NT2/D1 (cell line): ENCODE results near the gene FHDC1.

Source experiments
- DNase-seq: peaks from one replicate; pipeline ENCODE4 v3.0.0-alpha.2; 2011; ENCODE audit warnings: low read depth, low spot score
- H3K27me3 ChIP-seq: 2 replicates; pipeline ENCODE4 v1.6.0; 2011; ENCODE audit warnings: mild to moderate bottlenecking; ENCODE audit not compliant: insufficient read length, insufficient read depth
- H3K36me3 ChIP-seq: 2 replicates; pipeline ENCODE4 v1.6.1; 2011; ENCODE audit warnings: mild to moderate bottlenecking, low read length, mixed read lengths; ENCODE audit not compliant: insufficient read depth, insufficient read length
- H3K4me1 ChIP-seq: 2 replicates; pipeline ENCODE4 v1.5.1; 2011; ENCODE audit not compliant: insufficient read depth, insufficient read length
- H3K4me3 ChIP-seq: 2 replicates; pipeline ENCODE4 v1.5.1; 2011; ENCODE audit warnings: low read depth; ENCODE audit not compliant: insufficient read length
- H3K9ac ChIP-seq: 2 replicates; pipeline ENCODE4 v1.6.0; 2011; ENCODE audit warnings: low read depth; ENCODE audit not compliant: insufficient read length
- H3K9me3 ChIP-seq: 2 replicates; pipeline ENCODE4 v1.5.1; 2011; ENCODE audit warnings: mild to moderate bottlenecking, low read length; ENCODE audit not compliant: insufficient read depth
- SUZ12 ChIP-seq: IDR thresholded peaks from 2 replicates; pipeline ENCODE4 v1.6.1; 2011; ENCODE audit not compliant: insufficient read length, insufficient read depth; ENCODE audit errors: extremely low read depth
- YY1 ChIP-seq: IDR thresholded peaks from 2 replicates; pipeline ENCODE4 v1.6.1; 2011; ENCODE audit not compliant: insufficient read length, insufficient read depth
- ZNF274 ChIP-seq: IDR thresholded peaks from 2 replicates; pipeline ENCODE4 v1.6.1; 2011; ENCODE audit warnings: mild to moderate bottlenecking, low read depth, low read length

FHDC1 gene

GRCh38 chr4:153021276-153021675, 85.2 kb downstream of the FHDC1 start:
- Histone ChIP-seq H3K9ac (no peak overlapping the region), H3K4me1 (peaks cover 6% of the 10 kb centered on the region), H3K9me3 (0 out of 2 replicates have a peak, but pooled peaks cover 7% of the 10 kb centered on the region), H3K4me3 (no peak overlapping the region), H3K36me3 (no peaks in the 10 kb centered on the region), H3K27me3 (peaks cover 3% of the 10 kb centered on the region)
- no peak for TF ChIP-seq SUZ12
- DNase-seq, result no peak

GRCh38 chr4:153022241-153022715, 86.2 kb downstream of the FHDC1 start:
- Histone ChIP-seq H3K27me3 (peaks cover 10% of the 10 kb centered on the region), H3K36me3 (no peaks in the 10 kb centered on the region), H3K4me3 (no peak overlapping the region), H3K4me1 (peaks cover 6% of the 10 kb centered on the region), H3K9ac (no peak overlapping the region), H3K9me3 (peaks cover 10% of the 10 kb centered on the region; the same call in 1 of the 2 replicates)
- TF ChIP-seq SUZ12, result no peak
- TF ChIP-seq ZNF274, result no peak
- TF ChIP-seq YY1, result no peak
- no peak for DNase-seq

GRCh38 chr4:153023139-153023538, 87.0 kb downstream of the FHDC1 start:
- H3K9ac ChIP-seq, result no peak overlapping the region
- no peak for DNase-seq

GRCh38 chr4:153023692-153024394, 87.7 kb downstream of the FHDC1 start:
- no peak for DNase-seq
- H3K9ac ChIP-seq, result no peak overlapping the region
- peaks cover 7% of the 10 kb centered on the region; the same call in 1 of the 2 replicates for H3K9me3 ChIP-seq
- peaks cover 19% of the 10 kb centered on the region for H3K27me3 ChIP-seq
- H3K4me3 ChIP-seq, result no peak overlapping the region
- H3K36me3 ChIP-seq, result no peaks in the 10 kb centered on the region
- H3K4me1 ChIP-seq, result peaks cover 6% of the 10 kb centered on the region
- TF ChIP-seq ZNF274, result no peak
- no peak for TF ChIP-seq SUZ12
- TF ChIP-seq YY1, result no peak

More at GRCh38 chr4:153023139-153023538, 87.0 kb downstream of the FHDC1 start:
- TF ChIP-seq SUZ12 (no peak), ZNF274 (no peak), YY1 (no peak)
- Histone ChIP-seq H3K36me3 (no peaks in the 10 kb centered on the region), H3K4me1 (peaks cover 6% of the 10 kb centered on the region), H3K27me3 (peaks cover 19% of the 10 kb centered on the region), H3K9me3 (peaks cover 7% of the 10 kb centered on the region; the same call in 1 of the 2 replicates), H3K4me3 (no peak overlapping the region)

GRCh38 chr4:153024466-153024865, 88.3 kb downstream of the FHDC1 start:
- Histone ChIP-seq H3K9ac (no peak overlapping the region), H3K36me3 (no peaks in the 10 kb centered on the region)
- TF ChIP-seq SUZ12 (no peak), YY1 (no peak), ZNF274 (no peak)

GRCh38 chr4:153025406-153025805, 89.3 kb downstream of the FHDC1 start:
- H3K4me1 ChIP-seq, result peaks cover 6% of the 10 kb centered on the region
- no peak overlapping the region for H3K9ac ChIP-seq
- TF ChIP-seq YY1 (no peak), SUZ12 (no peak), ZNF274 (no peak)
- no peak for DNase-seq
- H3K27me3 ChIP-seq, result peaks cover 34% of the 10 kb centered on the region
- no peaks in the 10 kb centered on the region for H3K36me3 ChIP-seq
- peaks cover 18% of the 10 kb centered on the region for H3K9me3 ChIP-seq
- no peak overlapping the region for H3K4me3 ChIP-seq

More at GRCh38 chr4:153024466-153024865, 88.3 kb downstream of the FHDC1 start:
- H3K4me1 ChIP-seq, result peaks cover 6% of the 10 kb centered on the region
- no peak overlapping the region for H3K4me3 ChIP-seq
- H3K27me3 ChIP-seq, result peaks cover 25% of the 10 kb centered on the region
- no peak for DNase-seq
- H3K9me3 ChIP-seq, result peaks cover 9% of the 10 kb centered on the region; the same call in 1 of the 2 replicates

GRCh38 chr4:153026591-153027346, 90.6 kb downstream of the FHDC1 start:
- H3K27me3 ChIP-seq, result peaks cover 36% of the 10 kb centered on the region
- H3K9me3 ChIP-seq, result peaks cover 22% of the 10 kb centered on the region
- H3K36me3 ChIP-seq, result no peaks in the 10 kb centered on the region
- no peak for DNase-seq
- no peak overlapping the region for H3K4me3 ChIP-seq
- peaks cover 2% of the 10 kb centered on the region for H3K4me1 ChIP-seq
- H3K9ac ChIP-seq, result no peak overlapping the region
- no peak for TF ChIP-seq YY1
- no peak for TF ChIP-seq ZNF274
- no peak for TF ChIP-seq SUZ12
